Panc1 (cell line): ENCODE results near the gene THOC7. TPM values are rescaled to one million over a fixed set of nuclear protein-coding genes. Genes with fewer than 3 reads are reported as not detected.

Source experiments
- ATAC-seq: fragments of 200-7000 bp; cut with Tn5 transposase; 2 replicates; pipeline ENCODE4 v1.9.1; 2020; ENCODE audit warnings: mild to moderate bottlenecking, moderate library complexity
- BruUV-seq: library from RNA; stranded (reverse); fragments of 400-500 nt; replicated peaks from 2 replicates; lab custom pipeline; 2021; lab: Mats Ljungman, UMichigan
- CTCF ChIA-PET: fragments of 300-600 bp; sonication (Branson Sonifier 250); formaldehyde crosslinking; loops from one replicate; lab custom pipeline; 2022; ENCODE audit warnings: antibody characterized with exemption; lab: Charles Lee
- POLR2A ChIA-PET: fragments of 300-600 bp; sonication (Branson Sonifier 250); formaldehyde crosslinking; loops from one replicate; lab custom pipeline; 2022; ENCODE audit warnings: antibody characterized with exemption; lab: Charles Lee
- DNase-seq: peaks from one replicate; pipeline ENCODE4 v3.0.0-alpha.2; 2010; ENCODE audit warnings: low read depth, low spot score
- H3K27ac ChIP-seq: 2 replicates; pipeline ENCODE4 v1.5.1; 2011; ENCODE audit warnings: mild to moderate bottlenecking, low read length, inconsistent platforms
- H3K27me3 ChIP-seq: fragments of 200-500 bp; sonication (Bioruptor generic); 2 replicates; pipeline ENCODE4 v1.6.0; 2014; ENCODE audit warnings: low read length, inconsistent platforms; ENCODE audit not compliant: control insufficient read depth, insufficient read depth
- H3K36me3 ChIP-seq: fragments of 200-500 bp; sonication (Bioruptor generic); 2 replicates; pipeline ENCODE4 v1.5.1; 2014; ENCODE audit warnings: inconsistent platforms, mild to moderate bottlenecking, low read length, moderate library complexity; ENCODE audit not compliant: control insufficient read depth, insufficient read depth
- H3K4me1 ChIP-seq: 2 replicates; pipeline ENCODE4 v1.5.1; 2011; ENCODE audit warnings: inconsistent platforms, mild to moderate bottlenecking, low read length, moderate library complexity; ENCODE audit not compliant: control insufficient read depth, insufficient read depth
- H3K4me3 ChIP-seq, 2 experiments: 2 replicates each; pipeline ENCODE4 v1.5.1; 2011 to 2012; ENCODE audit warnings: low read depth in 2 of 2, low read length in 2 of 2, mild to moderate bottlenecking in 2 of 2, inconsistent platforms in 1 of 2, moderate library complexity in 1 of 2
- H3K9me3 ChIP-seq: fragments of 200-500 bp; sonication (Bioruptor generic); 2 replicates; pipeline ENCODE4 v1.5.1; 2014; ENCODE audit warnings: low read depth, mild to moderate bottlenecking, inconsistent platforms, low read length, moderate library complexity; ENCODE audit not compliant: control insufficient read depth, insufficient read depth
- POLR2AphosphoS5 ChIP-seq: IDR thresholded peaks from 2 replicates; pipeline ENCODE4 v1.6.1; 2012; ENCODE audit warnings: mild to moderate bottlenecking, low read depth, low read length, moderate library complexity
- SIN3A ChIP-seq: IDR thresholded peaks from 2 replicates; pipeline ENCODE4 v1.6.1; 2012; ENCODE audit warnings: low read depth, mild to moderate bottlenecking, low read length, moderate library complexity, borderline replicate concordance; ENCODE audit not compliant: insufficient read depth
- TCF7L2 ChIP-seq: IDR thresholded peaks from 2 replicates; pipeline ENCODE4 v1.6.1; 2011; ENCODE audit warnings: mild to moderate bottlenecking, low read depth, low read length, inconsistent platforms
- in situ Hi-C: cut with HindIII; loops from 2 replicates; pipeline ENCODE4 v1.10.0; 2016; ENCODE audit warnings: low sequenced_read_pairs, low pct_unique_long_range_greater_than_20kb
- intact Hi-C: fragments of 100-400 bp; cut with micrococcal nuclease; formaldehyde crosslinking; loops from one replicate; pipeline ENCODE4 v1.10.0; 2022; ENCODE audit not compliant: unreplicated experiment
- total RNA-seq: library from RNA; stranded (reverse); gene quantifications from one replicate; pipeline ENCODE4 v1.2.1, GENCODE V29; 2021; ENCODE audit not compliant: unreplicated experiment
- TF ChIP-seq, protein P1 (sequence below), 2 experiments: IDR thresholded peaks; 2 replicates each; pipeline ENCODE4 v1.6.1; 2011 to 2012; ENCODE audit warnings: low read depth in 2 of 2, control low read depth in 1 of 2, low read length in 1 of 2, mild to moderate bottlenecking in 1 of 2, moderate library complexity in 1 of 2; ENCODE audit not compliant: insufficient read depth in 1 of 2
- TF ChIP-seq, protein P2 (sequence below): fragments of 450-650 bp; IDR thresholded peaks from 2 replicates; pipeline ENCODE4 v1.5.1; 2017; ENCODE audit warnings: mild to moderate bottlenecking

The THOC7 gene
- total RNA-seq, 1 experiment from 2014 or later: 64.3 TPM

DNA sequence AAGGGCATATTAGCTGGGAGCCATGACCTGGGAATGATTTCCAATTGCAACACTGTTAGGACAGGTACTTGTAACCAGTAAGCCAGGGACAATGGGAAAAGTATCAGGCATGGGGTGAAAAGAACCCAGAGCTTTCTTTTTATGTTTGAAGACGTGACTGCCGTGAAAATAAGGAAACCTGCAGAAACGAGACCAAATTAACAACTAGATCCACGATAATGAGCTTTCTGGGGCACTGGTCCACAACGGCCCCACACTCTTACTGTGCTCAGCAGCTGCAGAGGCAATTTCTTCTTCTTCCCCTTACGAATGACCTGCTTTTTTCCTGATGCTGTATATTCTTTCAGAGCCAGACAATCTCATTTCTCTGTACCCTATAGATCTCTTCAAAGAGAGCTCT lies 33.1 kb downstream of the THOC7 start:
- CTCF ChIA-PET: no interaction called here

DNA sequence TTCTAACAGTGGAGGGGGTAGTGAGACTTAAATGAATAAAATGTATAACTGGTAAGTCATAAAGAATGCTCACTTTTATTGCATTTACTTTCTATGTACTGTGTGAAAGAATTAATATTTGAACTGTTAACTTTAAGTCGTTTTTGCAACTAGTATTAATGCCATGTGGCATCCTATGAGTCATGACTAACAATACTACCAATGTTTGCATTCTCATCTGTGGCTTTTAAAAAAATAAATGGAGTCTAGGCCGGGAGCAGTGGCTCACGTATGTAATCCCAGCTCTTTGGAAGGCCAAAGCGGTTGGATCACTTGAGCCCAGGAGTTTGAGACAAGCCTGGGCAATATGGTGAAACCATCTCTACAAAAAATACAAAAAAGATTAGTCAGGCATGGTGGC lies 39.3 kb downstream of the THOC7 start:
- H3K27me3 ChIP-seq: no peaks in the 10 kb centered on the region
- POLR2A ChIA-PET: no interaction called here
- H3K36me3 ChIP-seq: no peaks in the 10 kb centered on the region
- CTCF ChIA-PET: no interaction called here
- H3K9me3 ChIP-seq: no peaks in the 10 kb centered on the region
- BruUV-seq: no TSS peak
- in situ Hi-C loops: no loop called here
- intact Hi-C loops: no loop called here
- no peak for TF ChIP-seq SIN3A
- no peak for TF ChIP-seq TCF7L2
- TF ChIP-seq, protein P1, sequence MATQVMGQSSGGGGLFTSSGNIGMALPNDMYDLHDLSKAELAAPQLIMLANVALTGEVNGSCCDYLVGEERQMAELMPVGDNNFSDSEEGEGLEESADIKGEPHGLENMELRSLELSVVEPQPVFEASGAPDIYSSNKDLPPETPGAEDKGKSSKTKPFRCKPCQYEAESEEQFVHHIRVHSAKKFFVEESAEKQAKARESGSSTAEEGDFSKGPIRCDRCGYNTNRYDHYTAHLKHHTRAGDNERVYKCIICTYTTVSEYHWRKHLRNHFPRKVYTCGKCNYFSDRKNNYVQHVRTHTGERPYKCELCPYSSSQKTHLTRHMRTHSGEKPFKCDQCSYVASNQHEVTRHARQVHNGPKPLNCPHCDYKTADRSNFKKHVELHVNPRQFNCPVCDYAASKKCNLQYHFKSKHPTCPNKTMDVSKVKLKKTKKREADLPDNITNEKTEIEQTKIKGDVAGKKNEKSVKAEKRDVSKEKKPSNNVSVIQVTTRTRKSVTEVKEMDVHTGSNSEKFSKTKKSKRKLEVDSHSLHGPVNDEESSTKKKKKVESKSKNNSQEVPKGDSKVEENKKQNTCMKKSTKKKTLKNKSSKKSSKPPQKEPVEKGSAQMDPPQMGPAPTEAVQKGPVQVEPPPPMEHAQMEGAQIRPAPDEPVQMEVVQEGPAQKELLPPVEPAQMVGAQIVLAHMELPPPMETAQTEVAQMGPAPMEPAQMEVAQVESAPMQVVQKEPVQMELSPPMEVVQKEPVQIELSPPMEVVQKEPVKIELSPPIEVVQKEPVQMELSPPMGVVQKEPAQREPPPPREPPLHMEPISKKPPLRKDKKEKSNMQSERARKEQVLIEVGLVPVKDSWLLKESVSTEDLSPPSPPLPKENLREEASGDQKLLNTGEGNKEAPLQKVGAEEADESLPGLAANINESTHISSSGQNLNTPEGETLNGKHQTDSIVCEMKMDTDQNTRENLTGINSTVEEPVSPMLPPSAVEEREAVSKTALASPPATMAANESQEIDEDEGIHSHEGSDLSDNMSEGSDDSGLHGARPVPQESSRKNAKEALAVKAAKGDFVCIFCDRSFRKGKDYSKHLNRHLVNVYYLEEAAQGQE (IDR thresholded peaks at IDR 0.05; ENCODE audit: insufficient read depth in 1 of 2, low read depth in 2 of 2, low read length in 1 of 2): no peak
- TF ChIP-seq, protein P2, sequence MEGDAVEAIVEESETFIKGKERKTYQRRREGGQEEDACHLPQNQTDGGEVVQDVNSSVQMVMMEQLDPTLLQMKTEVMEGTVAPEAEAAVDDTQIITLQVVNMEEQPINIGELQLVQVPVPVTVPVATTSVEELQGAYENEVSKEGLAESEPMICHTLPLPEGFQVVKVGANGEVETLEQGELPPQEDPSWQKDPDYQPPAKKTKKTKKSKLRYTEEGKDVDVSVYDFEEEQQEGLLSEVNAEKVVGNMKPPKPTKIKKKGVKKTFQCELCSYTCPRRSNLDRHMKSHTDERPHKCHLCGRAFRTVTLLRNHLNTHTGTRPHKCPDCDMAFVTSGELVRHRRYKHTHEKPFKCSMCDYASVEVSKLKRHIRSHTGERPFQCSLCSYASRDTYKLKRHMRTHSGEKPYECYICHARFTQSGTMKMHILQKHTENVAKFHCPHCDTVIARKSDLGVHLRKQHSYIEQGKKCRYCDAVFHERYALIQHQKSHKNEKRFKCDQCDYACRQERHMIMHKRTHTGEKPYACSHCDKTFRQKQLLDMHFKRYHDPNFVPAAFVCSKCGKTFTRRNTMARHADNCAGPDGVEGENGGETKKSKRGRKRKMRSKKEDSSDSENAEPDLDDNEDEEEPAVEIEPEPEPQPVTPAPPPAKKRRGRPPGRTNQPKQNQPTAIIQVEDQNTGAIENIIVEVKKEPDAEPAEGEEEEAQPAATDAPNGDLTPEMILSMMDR: no peak
- no peak for TF ChIP-seq POLR2AphosphoS5
- ATAC-seq (no peak), DNase-seq (no peak)
- H3K27ac ChIP-seq: no peak overlapping the region
- no peak overlapping the region for H3K4me3 ChIP-seq
- H3K4me1 ChIP-seq: no peaks in the 10 kb centered on the region

More for the DNA sequence above, 33.1 kb downstream of the THOC7 start:
- H3K9me3 ChIP-seq: no peaks in the 10 kb centered on the region
- H3K27ac ChIP-seq: no peak overlapping the region
- TF ChIP-seq, protein P2: no peak
- no peak for TF ChIP-seq POLR2AphosphoS5
- no peak for TF ChIP-seq SIN3A
- TF ChIP-seq, protein P1 (IDR thresholded peaks at IDR 0.05; ENCODE audit: insufficient read depth in 1 of 2, low read depth in 2 of 2, low read length in 1 of 2): no peak
- TF ChIP-seq TCF7L2: no peak
- ATAC-seq: no peak
- BruUV-seq: no TSS peak
- H3K4me3 ChIP-seq: no peak overlapping the region
- POLR2A ChIA-PET: no interaction called here
- no peaks in the 10 kb centered on the region for H3K27me3 ChIP-seq
- in situ Hi-C loops: no loop called here
- DNase-seq: no peak
- peaks cover 10% of the 10 kb centered on the region; the same call in 1 of the 2 replicates for H3K36me3 ChIP-seq
- no peaks in the 10 kb centered on the region for H3K4me1 ChIP-seq
- intact Hi-C loops: no loop called here
